ENCODE measurements around the gene GET4.

- TF ChIP-seq CTCF (conservative IDR thresholded peaks at IDR 0.05 in 1 of 2, IDR thresholded peaks at IDR 0.05 in 1 of 2; ENCODE audit: extremely low read depth in 1 of 2, insufficient read depth in 1 of 2, low read depth in 1 of 2, low read length in 2 of 2), result no peak
- TF ChIP-seq EZH2 (IDR thresholded peaks at IDR 0.05; ENCODE audit: borderline replicate concordance, low read length), result no peak
Measured at GRCh38 chr7:897086-897485, 20.7 kb downstream of the GET4 start.
